Right lobe of liver (tissue), 6 donors: ENCODE data around the gene FSCB. TPM values are rescaled to one million over a fixed set of nuclear protein-coding genes. Genes with fewer than 3 reads are reported as not detected.

ENCODE experiments used
- ATAC-seq, 4 donors: fragments of 200-7000 bp; cut with Tn5 transposase; one replicate each; pipeline ENCODE4 v1.9.1; 2020; ENCODE audit warnings: mild to moderate bottlenecking in 4 of 4, moderate library complexity in 4 of 4
- DNase-seq, 3 donors: peaks; one replicate each; pipeline ENCODE4 v3.0.0-alpha.2; 2020
- H3K27ac ChIP-seq, 3 donors: fragments of 200-600 bp; one replicate each; pipeline ENCODE4 v1.8.0; 2022
- H3K27me3 ChIP-seq, 2 donors: fragments of 200-600 bp; one replicate each; pipeline ENCODE4 v1.8.0; 2022
- H3K36me3 ChIP-seq, 4 donors: fragments of 200-600 bp; sonication (generic) in 1 of 4; one replicate each; pipeline versions ENCODE4 v1.5.1 to v1.8.0; 2017 to 2022; ENCODE audit warnings: control low read depth in 1 of 4
- H3K4me1 ChIP-seq, 4 donors: fragments of 200-600 bp; sonication (generic) in 1 of 4; one replicate each; pipeline versions ENCODE4 v1.5.1 to v1.8.0; 2017 to 2022; ENCODE audit warnings: control low read depth in 1 of 4
- H3K4me3 ChIP-seq, 3 donors: fragments of 200-600 bp; one replicate each; pipeline ENCODE4 v1.8.0; 2022
- H3K9me3 ChIP-seq, 4 donors: fragments of 200-600 bp; sonication (generic) in 1 of 4; one replicate each; pipeline versions ENCODE4 v1.5.1 to v1.8.0; 2017 to 2022; ENCODE audit warnings: control low read depth in 1 of 4
- POLR2A ChIP-seq: fragments of 450-650 bp; IDR thresholded peaks from one replicate; pipeline ENCODE4 v1.6.1; 2017; ENCODE audit warnings: antibody characterized with exemption, mild to moderate bottlenecking
- WGBS: methylation state at CpG from one replicate; pipeline ENCODE4 v1.1.6; 2018; ENCODE audit warnings: low coverage, low lambda C conversion rate; ENCODE audit not compliant: insufficient coverage; ENCODE audit errors: missing lambda C conversion rate; 5-methylcytosine and 5-hydroxymethylcytosine counted together
- intact Hi-C, 2 donors: fragments of 100-400 bp; cut with DNase I; formaldehyde crosslinking; loops; one replicate each; pipeline versions ENCODE4 v1.11.2 to v1.14.1; 2022
- total RNA-seq, 6 experiments: library from RNA; depleted of rRNA in 2 of 6; stranded (reverse); fragments of >200 nt in 2 of 6; fragmentation: NEBNext Ultra II Directional in 3 of 6; extraction: Animal tissue kit (Norgen Biotek cat#: 25700) in 3 of 6; gene quantifications; one replicate each; pipeline versions ENCODE4 v1.1.0 to v1.2.4, GENCODE V29; 2016 to 2023
- TF ChIP-seq, protein P1 (sequence below), 4 donors: fragments of 200-600 bp in 3 of 4; fragments of 450-650 bp in 1 of 4; IDR thresholded peaks; one replicate each; pipeline versions ENCODE4 v1.5.1 to v1.8.0; 2016 to 2022; ENCODE audit warnings: antibody characterized with exemption in 4 of 4, mild to moderate bottlenecking in 2 of 4
- donor health status: DM: no; HTN: yes; CAD: no.
- donor health status: DM: no; HTN: no; CAD: no.
- donor health status: DM: no; HTN: no; CAD: no.
- donor health status: DM: no; HTN: yes; CAD: no.
- donor health status: DM: no; HTN: yes; CAD: no.

The FSCB gene
- total RNA-seq, 6 experiments from 2014 or later: not detected

- DNase-seq (no peak), ATAC-seq (no peak)
- TF ChIP-seq, protein P1, sequence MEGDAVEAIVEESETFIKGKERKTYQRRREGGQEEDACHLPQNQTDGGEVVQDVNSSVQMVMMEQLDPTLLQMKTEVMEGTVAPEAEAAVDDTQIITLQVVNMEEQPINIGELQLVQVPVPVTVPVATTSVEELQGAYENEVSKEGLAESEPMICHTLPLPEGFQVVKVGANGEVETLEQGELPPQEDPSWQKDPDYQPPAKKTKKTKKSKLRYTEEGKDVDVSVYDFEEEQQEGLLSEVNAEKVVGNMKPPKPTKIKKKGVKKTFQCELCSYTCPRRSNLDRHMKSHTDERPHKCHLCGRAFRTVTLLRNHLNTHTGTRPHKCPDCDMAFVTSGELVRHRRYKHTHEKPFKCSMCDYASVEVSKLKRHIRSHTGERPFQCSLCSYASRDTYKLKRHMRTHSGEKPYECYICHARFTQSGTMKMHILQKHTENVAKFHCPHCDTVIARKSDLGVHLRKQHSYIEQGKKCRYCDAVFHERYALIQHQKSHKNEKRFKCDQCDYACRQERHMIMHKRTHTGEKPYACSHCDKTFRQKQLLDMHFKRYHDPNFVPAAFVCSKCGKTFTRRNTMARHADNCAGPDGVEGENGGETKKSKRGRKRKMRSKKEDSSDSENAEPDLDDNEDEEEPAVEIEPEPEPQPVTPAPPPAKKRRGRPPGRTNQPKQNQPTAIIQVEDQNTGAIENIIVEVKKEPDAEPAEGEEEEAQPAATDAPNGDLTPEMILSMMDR (IDR thresholded peaks at IDR 0.05): no peak
- TF ChIP-seq POLR2A: no peak
- H3K4me3 ChIP-seq: no peak overlapping the region
- no peaks in the 10 kb centered on the region for H3K27me3 ChIP-seq
- H3K27ac ChIP-seq: no peak overlapping the region
- no peaks in the 10 kb centered on the region for H3K36me3 ChIP-seq
- intact Hi-C loops: no loop called here
- 38% methylated on average over 1 of the region's 1 CpG for WGBS
- no peaks in the 10 kb centered on the region for H3K9me3 ChIP-seq
- H3K4me1 ChIP-seq: no peaks in the 10 kb centered on the region
Observed at GRCh38 chr14:44497148-44497547, 9.9 kb downstream of the FSCB start.

- TF ChIP-seq, protein P1 (IDR thresholded peaks at IDR 0.05): no peak
- no peak for TF ChIP-seq POLR2A
- no peaks in the 10 kb centered on the region for H3K4me1 ChIP-seq
- H3K27me3 ChIP-seq: no peaks in the 10 kb centered on the region
- DNase-seq (no peak), ATAC-seq (no peak)
- intact Hi-C loops: no loop called here
- no peak overlapping the region for H3K27ac ChIP-seq
- no peaks in the 10 kb centered on the region for H3K9me3 ChIP-seq
- H3K36me3 ChIP-seq: no peaks in the 10 kb centered on the region
- H3K4me3 ChIP-seq: no peak overlapping the region
Observed at GRCh38 chr14:44494137-44494536, 12.9 kb downstream of the FSCB start.

- WGBS: 65% methylated on average over 2 of the region's 2 CpGs
- intact Hi-C loops: no loop called here
- Histone ChIP-seq H3K4me1 (no peaks in the 10 kb centered on the region), H3K36me3 (no peaks in the 10 kb centered on the region), H3K27me3 (no peaks in the 10 kb centered on the region), H3K4me3 (no peak overlapping the region), H3K9me3 (no peaks in the 10 kb centered on the region), H3K27ac (no peak overlapping the region)
- ATAC-seq (no peak), DNase-seq (no peak)
- TF ChIP-seq, protein P1 (IDR thresholded peaks at IDR 0.05): no peak
- no peak for TF ChIP-seq POLR2A
Observed at GRCh38 chr14:44490966-44491365, 16.1 kb downstream of the FSCB start.

DNA sequence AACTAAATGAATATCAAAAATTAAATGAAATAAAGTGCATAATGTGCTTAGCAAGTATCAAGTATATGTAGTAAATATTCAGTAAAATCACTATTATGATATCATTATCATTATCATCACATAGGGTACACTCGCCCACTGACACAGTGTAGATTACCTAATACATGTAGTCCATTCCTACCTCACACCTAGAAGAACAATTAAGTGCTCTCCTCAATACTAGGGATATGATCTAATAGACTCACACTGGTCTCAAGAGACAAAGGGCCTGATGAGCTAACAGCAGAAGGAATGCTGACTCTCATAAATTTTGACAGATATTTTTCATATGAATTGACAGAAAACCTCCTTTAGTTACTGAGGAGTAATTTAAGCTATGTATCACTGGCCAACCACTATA, 29.1 kb downstream of the FSCB start:
- no peaks in the 10 kb centered on the region for H3K27me3 ChIP-seq
- WGBS: 56% methylated on average over 1 of the region's 1 CpG
- no peaks in the 10 kb centered on the region for H3K9me3 ChIP-seq
- DNase-seq: no peak
- no peak for ATAC-seq
- intact Hi-C loops: no loop called here
- H3K4me3 ChIP-seq: no peak overlapping the region
- no peaks in the 10 kb centered on the region for H3K4me1 ChIP-seq
- no peak for TF ChIP-seq POLR2A
- TF ChIP-seq, protein P1 (IDR thresholded peaks at IDR 0.05): no peak
- H3K36me3 ChIP-seq: no peaks in the 10 kb centered on the region
- no peak overlapping the region for H3K27ac ChIP-seq

DNA sequence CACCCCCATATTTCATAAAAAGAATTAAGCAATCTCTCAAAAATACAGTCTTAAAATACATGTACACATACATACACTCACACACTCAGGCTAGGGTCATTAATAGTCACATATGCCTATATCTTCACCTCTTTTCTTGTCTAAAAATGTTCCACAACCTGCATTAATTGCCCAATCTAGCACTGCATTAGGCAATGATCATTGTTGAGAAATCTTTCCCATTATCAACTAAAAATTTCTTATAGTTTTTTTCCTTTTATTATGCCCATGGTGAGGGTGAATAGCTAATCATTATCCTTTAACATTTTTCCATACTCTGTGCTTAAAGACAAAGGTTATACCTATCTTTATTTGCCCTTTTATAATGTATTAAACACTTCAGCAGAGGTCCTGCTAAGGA, 38.3 kb downstream of the FSCB start:
- H3K9me3 ChIP-seq: no peaks in the 10 kb centered on the region
- no peaks in the 10 kb centered on the region for H3K27me3 ChIP-seq
- intact Hi-C loops: no loop called here
- no peak overlapping the region for H3K4me3 ChIP-seq
- no peaks in the 10 kb centered on the region for H3K4me1 ChIP-seq
- TF ChIP-seq, protein P1 (IDR thresholded peaks at IDR 0.05): no peak
- no peak for TF ChIP-seq POLR2A
- no peaks in the 10 kb centered on the region for H3K36me3 ChIP-seq
- ATAC-seq (no peak), DNase-seq (no peak)
- H3K27ac ChIP-seq: no peak overlapping the region
